Upper lobe of left lung (tissue), 6 donors: ENCODE measurements around the gene FGGY. TPM values are rescaled to one million over a fixed set of nuclear protein-coding genes. Genes with fewer than 3 reads are reported as not detected.

Experiments
- ATAC-seq, 2 donors: fragments of 200-7000 bp; cut with Tn5 transposase; one replicate each; pipeline ENCODE4 v1.9.1; 2022; ENCODE audit warnings: mild to moderate bottlenecking in 2 of 2, moderate library complexity in 2 of 2; ENCODE audit not compliant: low FRiP score in 2 of 2
- DNase-seq, 2 donors: peaks; one replicate each; pipeline ENCODE4 v3.0.0-alpha.2; 2019 to 2020
- H3K27ac ChIP-seq, 4 donors: fragments of 200-600 bp; sonication (generic); one replicate each; pipeline ENCODE4 v1.5.1; 2016 to 2019
- H3K27me3 ChIP-seq, 4 donors: fragments of 200-600 bp; sonication (generic); one replicate each; pipeline ENCODE4 v1.5.1; 2017 to 2019
- H3K36me3 ChIP-seq, 4 donors: fragments of 200-600 bp; sonication (generic); one replicate each; pipeline ENCODE4 v1.5.1; 2016 to 2019
- H3K4me1 ChIP-seq, 4 donors: fragments of 200-600 bp; sonication (generic); one replicate each; pipeline ENCODE4 v1.5.1; 2018 to 2019
- H3K4me3 ChIP-seq, 4 donors: fragments of 200-600 bp; sonication (generic); one replicate each; pipeline ENCODE4 v1.5.1; 2017 to 2019; ENCODE audit warnings: mild to moderate bottlenecking in 2 of 4, moderate library complexity in 1 of 4
- H3K9me3 ChIP-seq, 4 donors: fragments of 200-600 bp; sonication (generic); one replicate each; pipeline ENCODE4 v1.5.1; 2018 to 2019
- CTCF ChIP-seq, 6 experiments: fragments of 450-650 bp in 4 of 6; fragments of 200-600 bp in 2 of 6; sonication (generic) in 2 of 6; IDR thresholded peaks; one replicate each; pipeline ENCODE4 v1.5.1; 2016 to 2019; ENCODE audit warnings: antibody characterized with exemption in 6 of 6
- EP300 ChIP-seq, 4 donors: sonication (generic); formaldehyde crosslinking; IDR thresholded peaks; one replicate each; pipeline ENCODE4 v1.5.1; 2017; ENCODE audit warnings: antibody characterized with exemption in 4 of 4, control low read depth in 2 of 4
- POLR2A ChIP-seq, 4 donors: fragments of 450-650 bp; IDR thresholded peaks; one replicate each; pipeline ENCODE4 v1.5.1; 2016 to 2017; ENCODE audit warnings: antibody characterized with exemption in 4 of 4, mild to moderate bottlenecking in 2 of 4
- POLR2AphosphoS5 ChIP-seq, 2 donors: sonication (generic); formaldehyde crosslinking; IDR thresholded peaks; one replicate each; pipeline ENCODE4 v1.5.1; 2017; ENCODE audit warnings: antibody characterized with exemption in 2 of 2
- WGBS, 2 donors: methylation state at CpG; one replicate each; pipeline ENCODE4 v1.1.5; 2017 to 2018; 5-methylcytosine and 5-hydroxymethylcytosine counted together
- total RNA-seq, 6 donors: library from RNA; depleted of rRNA in 4 of 6; stranded (reverse); fragments of >200 nt in 4 of 6; gene quantifications; one replicate each; pipeline versions ENCODE4 v1.1.0 to v1.2.1, GENCODE V29; 2016 to 2021
- donor health status: DM: no; HTN: no; CAD: no; lungs with moderate emphysema.
- donor health status: DM: no; HTN: yes; CAD: no; lungs with severe emphysema.

FGGY gene
- total RNA-seq, 6 donors from 2014 or later = 11.8 to 51.3 (median 22.6) TPM

- WGBS, 2 donors = 59 to 83% methylated on average over 2 of the region's 2 CpGs
- H3K36me3 ChIP-seq = no peaks in the 10 kb centered on the region
- no peaks in the 10 kb centered on the region for H3K9me3 ChIP-seq
- no peaks in the 10 kb centered on the region for H3K27me3 ChIP-seq
- DNase-seq (no peak), ATAC-seq (no peak)
- TF ChIP-seq EP300 (IDR thresholded peaks at IDR 0.05) = no peak
- TF ChIP-seq POLR2A (IDR thresholded peaks at IDR 0.05) = no peak
- no peak for TF ChIP-seq CTCF (IDR thresholded peaks at IDR 0.05)
- no peak for TF ChIP-seq POLR2AphosphoS5 (IDR thresholded peaks at IDR 0.05)
- no peak overlapping the region for H3K4me3 ChIP-seq
- H3K4me1 ChIP-seq = peaks cover 27 to 49% (median 45%) of the 10 kb centered on the region in 4 donors
- H3K27ac ChIP-seq = peak overlapping the region in 3 of 4 donors; percentile 11 to 87 (median 60)
These were observed 379.0 kb downstream of the FGGY start for GRCh38 chr1:59675936-59676335.

GRCh38 chr1:59678040-59678439, 381.1 kb downstream of the FGGY start:
- TF ChIP-seq POLR2A (IDR thresholded peaks at IDR 0.05) = no peak
- no peak for TF ChIP-seq POLR2AphosphoS5 (IDR thresholded peaks at IDR 0.05)
- no peak for TF ChIP-seq CTCF (IDR thresholded peaks at IDR 0.05)
- no peak for TF ChIP-seq EP300 (IDR thresholded peaks at IDR 0.05)
- H3K27ac ChIP-seq = peak overlapping the region in 1 of 4 donors; percentile 35
- H3K4me1 ChIP-seq = peaks cover 34 to 57% (median 48%) of the 10 kb centered on the region in 4 donors
- no peak overlapping the region for H3K4me3 ChIP-seq
- DNase-seq (no peak), ATAC-seq (no peak)
- WGBS, 2 donors = 64 to 69% methylated on average over 1 of the region's 1 CpG
- H3K9me3 ChIP-seq = no peaks in the 10 kb centered on the region
- no peaks in the 10 kb centered on the region for H3K27me3 ChIP-seq
- peaks cover 0 to 2% (median 0%) of the 10 kb centered on the region in 4 donors for H3K36me3 ChIP-seq

GRCh38 chr1:59678493-59679228, 381.8 kb downstream of the FGGY start:
- H3K36me3 ChIP-seq = peaks cover 0 to 2% (median 0%) of the 10 kb centered on the region in 4 donors
- 24 to 38% methylated on average over 3 of the region's 3 CpGs for WGBS, 2 donors
- H3K27ac ChIP-seq = peak overlapping the region in 2 of 4 donors; percentile 16 to 35
- DNase-seq (peak in 1 of 2 donors; percentile 57), ATAC-seq (peak in 1 of 2 donors; percentile 27)
- peak in 1 of 2 donors; percentile 20 for TF ChIP-seq POLR2AphosphoS5 (IDR thresholded peaks at IDR 0.05)
- TF ChIP-seq POLR2A (IDR thresholded peaks at IDR 0.05) = no peak
- no peaks in the 10 kb centered on the region for H3K27me3 ChIP-seq
- no peak overlapping the region for H3K4me3 ChIP-seq
- H3K9me3 ChIP-seq = no peaks in the 10 kb centered on the region
- H3K4me1 ChIP-seq = peaks cover 29 to 53% (median 44%) of the 10 kb centered on the region in 4 donors

GRCh38 chr1:59680044-59680443, 383.1 kb downstream of the FGGY start:
- DNase-seq = no peak
- TF ChIP-seq CTCF (IDR thresholded peaks at IDR 0.05) (no peak), POLR2AphosphoS5 (IDR thresholded peaks at IDR 0.05) (no peak), POLR2A (IDR thresholded peaks at IDR 0.05) (no peak), EP300 (IDR thresholded peaks at IDR 0.05) (no peak)
- H3K4me1 ChIP-seq = peaks cover 18 to 40% (median 33%) of the 10 kb centered on the region in 4 donors
- H3K27ac ChIP-seq = no peak overlapping the region
- no peak for ATAC-seq
- no peaks in the 10 kb centered on the region for H3K27me3 ChIP-seq
- H3K9me3 ChIP-seq = no peaks in the 10 kb centered on the region
- H3K36me3 ChIP-seq = peaks cover 0 to 2% (median 0%) of the 10 kb centered on the region in 4 donors
- H3K4me3 ChIP-seq = no peak overlapping the region

- H3K36me3 ChIP-seq = peaks cover 0 to 2% (median 0%) of the 10 kb centered on the region in 4 donors
- no peaks in the 10 kb centered on the region for H3K9me3 ChIP-seq
- no peak overlapping the region for H3K4me3 ChIP-seq
- no peaks in the 10 kb centered on the region for H3K27me3 ChIP-seq
- 60% methylated on average over 5 of the region's 5 CpGs for WGBS, 2 donors
- H3K4me1 ChIP-seq = peaks cover 11 to 29% (median 24%) of the 10 kb centered on the region in 4 donors
- TF ChIP-seq POLR2A (IDR thresholded peaks at IDR 0.05) (no peak), POLR2AphosphoS5 (IDR thresholded peaks at IDR 0.05) (no peak), EP300 (IDR thresholded peaks at IDR 0.05) (peak in 1 of 4 donors; percentile 19), CTCF (IDR thresholded peaks at IDR 0.05) (no peak)
- ATAC-seq (peak in 1 of 2 donors; percentile 42), DNase-seq (no peak)
- peak overlapping the region in 2 of 4 donors; percentile 49 to 63 for H3K27ac ChIP-seq
These were observed 385.6 kb downstream of the FGGY start for GRCh38 chr1:59682396-59683080.
